ENCODE measurements around the gene ZC2HC1B.

ZC2HC1B gene

GRCh38 chr6:143971482-143972205 is 107.4 kb downstream of the ZC2HC1B start:
- ChIA-PET POLR2A (no interaction called here), CTCF (interaction anchor here (1.6 to 1.9 kb wide), 3 partner anchors 16 to 30 kb away, joined by 3 to 6 read pairs (median 4); no protein-coding TSS in a partner anchor)
- peaks cover 0 to 39% (median 6%) of the 10 kb centered on the region in 4 experiments for H3K4me1 ChIP-seq (ENCODE audit: control extremely low read depth in 1 of 4, control insufficient read depth in 4 of 4, insufficient read depth in 4 of 4, low read length in 3 of 4)
- H3K4me3 ChIP-seq (ENCODE audit: control insufficient read depth in 1 of 7, extremely low read depth in 1 of 7, insufficient read depth in 4 of 7, low read depth in 2 of 7, low read length in 6 of 7), result no peak overlapping the region
- H3K27ac ChIP-seq (ENCODE audit: insufficient read depth in 1 of 2, low read depth in 1 of 2, low read length in 2 of 2, poor library complexity in 1 of 2, severe bottlenecking in 2 of 2), result no peak overlapping the region
- no peaks in the 10 kb centered on the region for H3K27me3 ChIP-seq (replicated peaks in 2 of 5; ENCODE audit: control insufficient read depth in 4 of 5, insufficient read depth in 5 of 5, low read length in 4 of 5)
- H3K9me3 ChIP-seq (ENCODE audit: control extremely low read depth in 1 of 5, control insufficient read depth in 4 of 5, insufficient read depth in 2 of 5, low read depth in 1 of 5, low read length in 4 of 5), result no peaks in the 10 kb centered on the region
- peaks cover 0 to 11% (median 1%) of the 10 kb centered on the region in 4 experiments for H3K36me3 ChIP-seq (ENCODE audit: control insufficient read depth in 4 of 4, insufficient read depth in 4 of 4, low read length in 3 of 4)
- no CpG with 5 or more reads among the region's 4 CpGs for WGBS (ENCODE audit: insufficient coverage)
- no peak for DNase-seq

GRCh38 chr6:143973097-143973966 is 109.1 kb downstream of the ZC2HC1B start:
- ChIA-PET CTCF (interaction anchor here (0.6 to 1.5 kb wide), 3 partner anchors 29 to 116 kb away, joined by 3 to 4 read pairs (median 3); no protein-coding TSS in a partner anchor), POLR2A (interaction anchor here (0.7 kb wide), 1 partner anchor 141 kb away, joined by 3 read pairs; no protein-coding TSS in a partner anchor)
- no peak overlapping the region for H3K4me3 ChIP-seq (ENCODE audit: control insufficient read depth in 1 of 7, extremely low read depth in 1 of 7, insufficient read depth in 4 of 7, low read depth in 2 of 7, low read length in 6 of 7)
- peaks cover 0 to 3% (median 1%) of the 10 kb centered on the region in 4 experiments for H3K36me3 ChIP-seq (ENCODE audit: control insufficient read depth in 4 of 4, insufficient read depth in 4 of 4, low read length in 3 of 4)
- no peak overlapping the region for H3K27ac ChIP-seq (ENCODE audit: insufficient read depth in 1 of 2, low read depth in 1 of 2, low read length in 2 of 2, poor library complexity in 1 of 2, severe bottlenecking in 2 of 2)
- no peaks in the 10 kb centered on the region for H3K27me3 ChIP-seq (replicated peaks in 2 of 5; ENCODE audit: control insufficient read depth in 4 of 5, insufficient read depth in 5 of 5, low read length in 4 of 5)
- peaks cover 0 to 26% (median 4%) of the 10 kb centered on the region in 4 experiments for H3K4me1 ChIP-seq (ENCODE audit: control extremely low read depth in 1 of 4, control insufficient read depth in 4 of 4, insufficient read depth in 4 of 4, low read length in 3 of 4)
- no peak for DNase-seq
- 95% methylated on average over 13 of the region's 13 CpGs for WGBS (ENCODE audit: insufficient coverage)
- H3K9me3 ChIP-seq (ENCODE audit: control extremely low read depth in 1 of 5, control insufficient read depth in 4 of 5, insufficient read depth in 2 of 5, low read depth in 1 of 5, low read length in 4 of 5), result no peaks in the 10 kb centered on the region

- Histone ChIP-seq H3K9me3 (ENCODE audit: control extremely low read depth in 1 of 5, control insufficient read depth in 4 of 5, insufficient read depth in 2 of 5, low read depth in 1 of 5, low read length in 4 of 5) (no peaks in the 10 kb centered on the region), H3K36me3 (ENCODE audit: control insufficient read depth in 4 of 4, insufficient read depth in 4 of 4, low read length in 3 of 4) (peaks cover 0 to 3% (median under 1%) of the 10 kb centered on the region in 4 experiments), H3K4me3 (ENCODE audit: control insufficient read depth in 1 of 7, extremely low read depth in 1 of 7, insufficient read depth in 4 of 7, low read depth in 2 of 7, low read length in 6 of 7) (no peak overlapping the region), H3K27ac (ENCODE audit: insufficient read depth in 1 of 2, low read depth in 1 of 2, low read length in 2 of 2, poor library complexity in 1 of 2, severe bottlenecking in 2 of 2) (no peak overlapping the region), H3K4me1 (ENCODE audit: control extremely low read depth in 1 of 4, control insufficient read depth in 4 of 4, insufficient read depth in 4 of 4, low read length in 3 of 4) (peaks cover 0 to 19% (median 1%) of the 10 kb centered on the region in 4 experiments), H3K27me3 (replicated peaks in 2 of 5; ENCODE audit: control insufficient read depth in 4 of 5, insufficient read depth in 5 of 5, low read length in 4 of 5) (no peaks in the 10 kb centered on the region)
- ChIA-PET CTCF (interaction anchor here (0.6 to 1.5 kb wide), 2 partner anchors 34 to 115 kb away, joined by 3 to 4 read pairs; no protein-coding TSS in a partner anchor), POLR2A (interaction anchor here (0.7 kb wide), 1 partner anchor 141 kb away, joined by 3 read pairs; no protein-coding TSS in a partner anchor)
- 88% methylated on average over 2 of the region's 8 CpGs for WGBS (ENCODE audit: insufficient coverage)
- no peak for DNase-seq
Measured at GRCh38 chr6:143974089-143974488, 109.8 kb downstream of the ZC2HC1B start.

GRCh38 chr6:143976806-143977349 is 112.6 kb downstream of the ZC2HC1B start:
- DNase-seq, result peak in 2 of 3 donors; percentile 23 to 31
- peaks cover 2 to 9% (median 5%) of the 10 kb centered on the region in 4 experiments for H3K36me3 ChIP-seq (ENCODE audit: control insufficient read depth in 4 of 4, insufficient read depth in 4 of 4, low read length in 3 of 4)
- peaks cover 0 to 4% (median 0%) of the 10 kb centered on the region in 4 experiments for H3K4me1 ChIP-seq (ENCODE audit: control extremely low read depth in 1 of 4, control insufficient read depth in 4 of 4, insufficient read depth in 4 of 4, low read length in 3 of 4)
- peak overlapping the region in 1 of 7 experiments; percentile 7 for H3K4me3 ChIP-seq (ENCODE audit: control insufficient read depth in 1 of 7, extremely low read depth in 1 of 7, insufficient read depth in 4 of 7, low read depth in 2 of 7, low read length in 6 of 7)
- CTCF ChIA-PET, result interaction anchor here (0.8 to 1.0 kb wide), 2 partner anchors 10 to 14 kb away, joined by 3 read pairs; no protein-coding TSS in a partner anchor
- no peak overlapping the region for H3K27ac ChIP-seq (ENCODE audit: insufficient read depth in 1 of 2, low read depth in 1 of 2, low read length in 2 of 2, poor library complexity in 1 of 2, severe bottlenecking in 2 of 2)
- H3K27me3 ChIP-seq (replicated peaks in 2 of 5; ENCODE audit: control insufficient read depth in 4 of 5, insufficient read depth in 5 of 5, low read length in 4 of 5), result no peaks in the 10 kb centered on the region
- no CpG with 5 or more reads among the region's 3 CpGs for WGBS (ENCODE audit: insufficient coverage)
- POLR2A ChIA-PET, result interaction anchor here (0.6 kb wide), 1 partner anchor 28 kb away, joined by 4 read pairs; no protein-coding TSS in a partner anchor
- H3K9me3 ChIP-seq (ENCODE audit: control extremely low read depth in 1 of 5, control insufficient read depth in 4 of 5, insufficient read depth in 2 of 5, low read depth in 1 of 5, low read length in 4 of 5), result peaks cover 0 to 7% (median 1%) of the 10 kb centered on the region in 5 experiments

- ChIA-PET POLR2A (no interaction called here), CTCF (interaction anchor here (1.0 to 1.6 kb wide), 2 partner anchors 23 to 111 kb away, joined by 3 read pairs; no protein-coding TSS in a partner anchor)
- H3K9me3 ChIP-seq (ENCODE audit: control extremely low read depth in 1 of 5, control insufficient read depth in 4 of 5, insufficient read depth in 2 of 5, low read depth in 1 of 5, low read length in 4 of 5), result peaks cover 0 to 7% (median 1%) of the 10 kb centered on the region in 5 experiments
- peaks cover 0 to 19% (median 5%) of the 10 kb centered on the region in 4 experiments for H3K36me3 ChIP-seq (ENCODE audit: control insufficient read depth in 4 of 4, insufficient read depth in 4 of 4, low read length in 3 of 4)
- H3K4me3 ChIP-seq (ENCODE audit: control insufficient read depth in 1 of 7, extremely low read depth in 1 of 7, insufficient read depth in 4 of 7, low read depth in 2 of 7, low read length in 6 of 7), result no peak overlapping the region
- H3K27me3 ChIP-seq (replicated peaks in 2 of 5; ENCODE audit: control insufficient read depth in 4 of 5, insufficient read depth in 5 of 5, low read length in 4 of 5), result no peaks in the 10 kb centered on the region
- no CpG with 5 or more reads among the region's 1 CpG for WGBS (ENCODE audit: insufficient coverage)
- no peak overlapping the region for H3K27ac ChIP-seq (ENCODE audit: insufficient read depth in 1 of 2, low read depth in 1 of 2, low read length in 2 of 2, poor library complexity in 1 of 2, severe bottlenecking in 2 of 2)
- peaks cover 0 to 4% (median 0%) of the 10 kb centered on the region in 4 experiments for H3K4me1 ChIP-seq (ENCODE audit: control extremely low read depth in 1 of 4, control insufficient read depth in 4 of 4, insufficient read depth in 4 of 4, low read length in 3 of 4)
- no peak for DNase-seq
Measured at GRCh38 chr6:143980921-143981320, 116.6 kb downstream of the ZC2HC1B start.

GRCh38 chr6:143982968-143983367 is 118.7 kb downstream of the ZC2HC1B start:
- POLR2A ChIA-PET, result no interaction called here
- CTCF ChIA-PET, result interaction anchor here (1.1 to 1.7 kb wide), 3 partner anchors 17 to 43 kb away, joined by 3 to 6 read pairs (median 4); no protein-coding TSS in a partner anchor
- Histone ChIP-seq H3K9me3 (ENCODE audit: control extremely low read depth in 1 of 5, control insufficient read depth in 4 of 5, insufficient read depth in 2 of 5, low read depth in 1 of 5, low read length in 4 of 5) (peaks cover 0 to 7% (median 1%) of the 10 kb centered on the region in 5 experiments), H3K36me3 (ENCODE audit: control insufficient read depth in 4 of 4, insufficient read depth in 4 of 4, low read length in 3 of 4) (peaks cover 0 to 19% (median 5%) of the 10 kb centered on the region in 4 experiments), H3K27ac (ENCODE audit: insufficient read depth in 1 of 2, low read depth in 1 of 2, low read length in 2 of 2, poor library complexity in 1 of 2, severe bottlenecking in 2 of 2) (no peak overlapping the region), H3K4me3 (ENCODE audit: control insufficient read depth in 1 of 7, extremely low read depth in 1 of 7, insufficient read depth in 4 of 7, low read depth in 2 of 7, low read length in 6 of 7) (no peak overlapping the region), H3K4me1 (ENCODE audit: control extremely low read depth in 1 of 4, control insufficient read depth in 4 of 4, insufficient read depth in 4 of 4, low read length in 3 of 4) (no peaks in the 10 kb centered on the region), H3K27me3 (replicated peaks in 2 of 5; ENCODE audit: control insufficient read depth in 4 of 5, insufficient read depth in 5 of 5, low read length in 4 of 5) (no peaks in the 10 kb centered on the region)
- WGBS (ENCODE audit: insufficient coverage), result 94% methylated on average over 2 of the region's 2 CpGs
- DNase-seq, result no peak
